HG03097 (cell line): Measurements from ENCODE around the gene SNTB2.

Experiments
- ATAC-seq: cut with Tn5 transposase; IDR thresholded peaks from one replicate; pipeline ENCODE4 v1.9.1; 2021; ENCODE audit not compliant: unreplicated experiment, low FRiP score

Gene SNTB2

DNA sequence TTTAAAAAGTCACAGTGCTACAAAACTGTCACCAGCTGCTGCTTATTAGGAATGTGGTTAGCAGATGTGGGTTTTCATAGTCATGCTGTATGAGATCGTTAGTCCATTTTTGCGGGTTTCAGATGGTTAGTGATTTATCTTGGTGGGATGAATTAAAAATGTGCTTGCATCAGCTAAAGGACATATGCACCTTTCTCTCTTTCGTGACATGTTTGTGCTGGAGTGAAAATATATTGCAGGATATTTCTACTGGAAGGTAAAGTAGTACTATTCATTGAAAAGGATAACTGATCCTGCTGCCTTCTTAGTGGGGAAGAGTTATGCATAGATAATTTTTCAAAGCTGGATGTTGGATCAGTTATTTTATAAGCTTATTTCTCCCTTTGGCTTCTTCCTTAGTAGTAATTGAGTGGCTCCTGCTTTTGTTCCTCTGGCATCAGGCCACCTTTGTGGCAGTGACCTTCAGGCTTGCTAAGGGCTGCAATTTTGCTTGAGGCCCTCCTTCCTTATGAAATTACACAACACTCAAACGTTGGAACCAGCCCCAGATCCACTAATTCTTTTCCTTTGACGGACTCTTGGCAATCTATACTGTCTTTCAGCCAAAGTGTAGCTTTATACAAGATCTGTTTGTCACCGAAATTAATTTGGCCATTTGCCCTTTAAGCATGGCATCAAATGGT is 7.5 kb upstream of the SNTB2 start:
- no peak for ATAC-seq

GRCh38 chr16:69180011-69180338 is 7.0 kb upstream of the SNTB2 start:
- ATAC-seq: no peak

- ATAC-seq: no peak
These were observed 4.1 kb upstream of the SNTB2 start for GRCh38 chr16:69182730-69183416.

- peak; percentile 32 for ATAC-seq
These were observed 677 bp downstream of the SNTB2 start for GRCh38 chr16:69187446-69188235.

DNA sequence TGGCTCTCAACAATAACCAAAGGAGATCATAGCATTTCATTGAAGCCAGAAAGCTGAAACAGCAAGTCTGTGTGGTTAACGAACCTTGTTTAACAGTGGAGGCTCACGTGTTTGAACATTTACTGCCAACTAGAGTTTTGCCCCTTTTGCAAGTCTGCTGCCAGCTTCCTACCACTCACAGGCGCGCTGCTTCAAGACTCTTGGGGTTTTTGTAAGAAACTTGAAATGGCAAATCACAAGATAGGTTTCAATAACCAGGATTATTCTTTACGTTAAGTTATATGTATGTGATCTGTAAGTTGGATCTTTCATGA is 1.2 kb downstream of the SNTB2 start:
- no peak for ATAC-seq

DNA sequence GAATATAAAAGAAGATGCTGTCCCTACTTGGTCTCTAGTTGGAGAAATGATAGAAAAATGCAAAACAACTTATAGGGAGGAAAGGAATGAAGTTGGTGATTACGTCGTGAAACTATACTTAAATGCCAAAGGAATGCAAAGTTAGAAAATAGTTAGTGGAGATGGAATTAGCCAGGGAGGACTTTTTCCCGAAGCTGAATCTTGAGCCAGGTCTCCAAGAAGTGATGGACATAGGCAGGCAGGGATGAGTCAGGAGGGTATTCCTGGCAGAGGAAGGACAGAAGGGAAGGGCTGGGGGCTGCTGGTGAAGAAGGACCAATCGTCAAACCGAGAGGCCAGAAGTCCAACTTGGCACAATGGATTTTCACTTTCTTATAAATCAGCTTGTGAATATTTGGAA is 1.8 kb downstream of the SNTB2 start:
- no peak for ATAC-seq

- ATAC-seq: no peak
These were observed 3.2 kb downstream of the SNTB2 start for GRCh38 chr16:69190046-69190588.

DNA sequence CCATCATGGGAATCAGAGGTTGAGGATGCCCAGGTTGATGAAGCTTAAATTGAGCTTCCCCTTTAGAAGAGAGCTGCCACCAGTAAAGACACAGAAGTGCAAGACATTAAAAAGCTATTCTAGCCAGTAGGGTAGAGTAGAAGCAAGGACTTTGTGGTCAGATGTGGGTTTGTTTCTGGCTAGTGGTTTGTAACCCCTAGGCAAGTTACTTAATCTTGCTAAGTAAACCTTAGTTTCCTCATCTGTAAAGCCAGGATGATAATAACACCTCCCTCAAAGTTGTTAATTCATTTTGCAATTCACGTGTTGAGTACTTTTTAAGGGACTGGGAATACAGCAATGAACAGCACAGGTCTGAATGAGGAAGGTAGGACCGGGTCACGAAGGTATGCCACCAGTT is 3.6 kb downstream of the SNTB2 start:
- no peak for ATAC-seq

GRCh38 chr16:69191136-69191535 is 4.2 kb downstream of the SNTB2 start:
- ATAC-seq: no peak

- no peak for ATAC-seq
These were observed 6.9 kb downstream of the SNTB2 start for GRCh38 chr16:69193855-69194254.

DNA sequence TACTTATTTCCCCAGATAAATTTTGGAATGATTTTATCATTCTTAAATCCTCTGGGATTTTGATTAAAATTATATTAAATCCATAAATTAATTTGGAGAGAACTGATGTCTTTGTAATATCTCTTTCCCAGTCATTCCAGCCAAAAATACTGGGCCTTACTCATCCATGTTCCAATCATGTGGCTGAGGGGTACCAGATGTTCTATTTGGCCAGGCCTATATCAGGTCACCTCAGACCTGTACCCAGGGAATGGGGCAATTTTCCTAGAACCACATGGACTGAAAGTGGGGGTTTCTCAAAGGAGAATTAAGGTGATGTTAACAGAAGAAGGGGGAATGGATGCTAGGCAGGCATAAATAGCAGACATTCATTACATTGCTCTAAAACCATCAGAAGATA is 7.5 kb downstream of the SNTB2 start:
- ATAC-seq: no peak

- ATAC-seq: no peak
These were observed 8.5 kb downstream of the SNTB2 start for GRCh38 chr16:69195369-69196029.

DNA sequence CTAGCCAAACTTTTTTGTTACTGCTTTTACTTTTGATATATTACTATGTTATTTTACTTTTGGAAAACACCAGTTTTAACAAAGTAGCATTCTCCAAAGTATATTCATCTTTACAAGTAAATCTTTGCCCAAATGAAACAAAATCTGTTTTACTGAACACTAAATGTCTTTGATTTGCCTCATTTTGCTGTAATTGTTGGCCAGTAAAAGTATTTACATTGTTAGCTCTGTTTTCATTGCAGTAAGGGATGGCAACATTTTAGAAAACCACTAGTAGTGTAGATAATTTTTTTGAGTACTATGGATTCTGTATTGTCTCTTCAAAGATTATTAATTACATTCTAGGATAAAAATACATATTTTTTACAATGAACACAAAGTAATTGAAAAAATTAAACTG is 10.6 kb downstream of the SNTB2 start:
- no peak for ATAC-seq

- no peak for ATAC-seq
These were observed 12.4 kb downstream of the SNTB2 start for GRCh38 chr16:69199382-69199781.

- ATAC-seq: no peak
These were observed 14.3 kb downstream of the SNTB2 start for GRCh38 chr16:69201291-69201690.

DNA sequence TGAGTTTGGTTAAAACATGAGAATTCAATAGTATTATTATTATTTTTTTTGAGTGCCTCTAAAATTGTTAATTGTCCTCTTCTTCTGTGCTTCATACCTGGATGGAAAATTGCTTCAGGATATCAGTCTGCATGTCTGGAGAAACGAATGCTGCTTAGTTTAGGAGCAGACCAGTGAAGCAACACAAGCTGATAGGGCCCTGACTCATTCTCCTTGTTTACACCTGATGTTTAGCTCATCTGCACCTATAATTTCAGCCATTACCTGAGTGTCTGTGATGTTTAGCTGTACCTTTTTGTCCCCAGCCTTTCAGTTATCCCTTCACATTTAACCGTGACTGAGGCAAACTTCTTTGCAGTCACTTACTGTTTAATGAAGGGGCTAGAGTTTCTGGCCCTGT is 14.8 kb downstream of the SNTB2 start:
- no peak for ATAC-seq

GRCh38 chr16:69204172-69204571 is 17.2 kb downstream of the SNTB2 start:
- ATAC-seq: no peak

GRCh38 chr16:69209735-69210134 is 22.8 kb downstream of the SNTB2 start:
- ATAC-seq: no peak

GRCh38 chr16:69217433-69217832 is 30.5 kb downstream of the SNTB2 start:
- ATAC-seq: no peak

- no peak for ATAC-seq
These were observed 32.3 kb downstream of the SNTB2 start for GRCh38 chr16:69219279-69219678.

DNA sequence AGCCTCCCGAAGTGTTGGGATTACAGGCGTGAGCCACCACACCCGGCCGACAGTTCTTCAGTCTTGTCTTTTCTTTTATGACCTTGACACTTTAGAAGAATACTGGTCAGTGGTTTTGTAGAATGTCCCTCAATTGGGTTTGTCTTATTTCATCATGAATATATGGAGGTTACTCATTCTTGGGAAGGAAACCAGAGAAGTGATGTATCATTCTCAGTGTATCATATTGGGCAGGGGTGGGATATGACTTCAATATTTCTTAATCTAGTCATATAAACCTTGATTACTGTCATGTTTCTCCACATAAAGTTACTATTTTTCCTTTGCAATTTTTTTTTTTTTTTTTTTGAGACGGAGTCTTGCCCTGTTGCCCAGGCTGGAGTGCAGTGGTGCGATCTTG is 36.9 kb downstream of the SNTB2 start:
- ATAC-seq: no peak
